SIG-M5 (cell line): Measurements from ENCODE around the gene ZCCHC24.

ENCODE experiments used
- DNase-seq: peaks from one replicate; lab custom pipeline; 2025; lab: John Stamatoyannopoulos, UW

ZCCHC24 gene

GRCh38 chr10:79360499-79361342 lies 84.7 kb downstream of the ZCCHC24 start:
- no peak for DNase-seq

- DNase-seq: no peak
Measured at GRCh38 chr10:79359816-79360498, 85.5 kb downstream of the ZCCHC24 start.

GRCh38 chr10:79358811-79359210 lies 86.6 kb downstream of the ZCCHC24 start:
- no peak for DNase-seq

- DNase-seq: no peak
Measured at GRCh38 chr10:79357180-79357579, 88.2 kb downstream of the ZCCHC24 start.

GRCh38 chr10:79356104-79356503 lies 89.3 kb downstream of the ZCCHC24 start:
- no peak for DNase-seq

- no peak for DNase-seq
Measured at GRCh38 chr10:79355420-79356017, 89.9 kb downstream of the ZCCHC24 start.

GRCh38 chr10:79354615-79355014 lies 90.8 kb downstream of the ZCCHC24 start:
- DNase-seq: no peak

GRCh38 chr10:79354141-79354540 lies 91.3 kb downstream of the ZCCHC24 start:
- no peak for DNase-seq

- no peak for DNase-seq
Measured at GRCh38 chr10:79353726-79354125, 91.7 kb downstream of the ZCCHC24 start.

- no peak for DNase-seq
Measured at GRCh38 chr10:79353000-79353406, 92.4 kb downstream of the ZCCHC24 start.

- no peak for DNase-seq
Measured at GRCh38 chr10:79352035-79352877, 93.2 kb downstream of the ZCCHC24 start.

- no peak for DNase-seq
Measured at GRCh38 chr10:79351332-79351731, 94.1 kb downstream of the ZCCHC24 start.

- DNase-seq: no peak
Measured at GRCh38 chr10:79350407-79351154, 94.8 kb downstream of the ZCCHC24 start.

GRCh38 chr10:79349766-79350406 lies 95.5 kb downstream of the ZCCHC24 start:
- no peak for DNase-seq

- DNase-seq: no peak
Measured at GRCh38 chr10:79349072-79349491, 96.3 kb downstream of the ZCCHC24 start.

GRCh38 chr10:79348640-79348988 lies 96.8 kb downstream of the ZCCHC24 start:
- no peak for DNase-seq

GRCh38 chr10:79347894-79348639 lies 97.4 kb downstream of the ZCCHC24 start:
- no peak for DNase-seq

GRCh38 chr10:79347226-79347893 lies 98.1 kb downstream of the ZCCHC24 start, which contains the start of gene PPIF:
Gene PPIF, plus strand, starts transcription at chr10:79347469. Its CDS starts 80 bp downstream, at chr10:79347549.
- no peak for DNase-seq
